ENCODE data around the gene S1PR2.

The S1PR2 gene, protein sequence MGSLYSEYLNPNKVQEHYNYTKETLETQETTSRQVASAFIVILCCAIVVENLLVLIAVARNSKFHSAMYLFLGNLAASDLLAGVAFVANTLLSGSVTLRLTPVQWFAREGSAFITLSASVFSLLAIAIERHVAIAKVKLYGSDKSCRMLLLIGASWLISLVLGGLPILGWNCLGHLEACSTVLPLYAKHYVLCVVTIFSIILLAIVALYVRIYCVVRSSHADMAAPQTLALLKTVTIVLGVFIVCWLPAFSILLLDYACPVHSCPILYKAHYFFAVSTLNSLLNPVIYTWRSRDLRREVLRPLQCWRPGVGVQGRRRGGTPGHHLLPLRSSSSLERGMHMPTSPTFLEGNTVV

GRCh38 chr19:10230861-10231611 lies at the start of gene S1PR2:
S1PR2 (minus strand) TSS chr19:10231331; CDS start chr19:10224905, 6,426 bp downstream.
- DNase-seq = peak; percentile 87

GRCh38 chr19:10279737-10280442 lies 48.8 kb upstream of the S1PR2 start:
- no peak for DNase-seq

GRCh38 chr19:10278935-10279334 lies 47.8 kb upstream of the S1PR2 start:
- no peak for DNase-seq

DNA sequence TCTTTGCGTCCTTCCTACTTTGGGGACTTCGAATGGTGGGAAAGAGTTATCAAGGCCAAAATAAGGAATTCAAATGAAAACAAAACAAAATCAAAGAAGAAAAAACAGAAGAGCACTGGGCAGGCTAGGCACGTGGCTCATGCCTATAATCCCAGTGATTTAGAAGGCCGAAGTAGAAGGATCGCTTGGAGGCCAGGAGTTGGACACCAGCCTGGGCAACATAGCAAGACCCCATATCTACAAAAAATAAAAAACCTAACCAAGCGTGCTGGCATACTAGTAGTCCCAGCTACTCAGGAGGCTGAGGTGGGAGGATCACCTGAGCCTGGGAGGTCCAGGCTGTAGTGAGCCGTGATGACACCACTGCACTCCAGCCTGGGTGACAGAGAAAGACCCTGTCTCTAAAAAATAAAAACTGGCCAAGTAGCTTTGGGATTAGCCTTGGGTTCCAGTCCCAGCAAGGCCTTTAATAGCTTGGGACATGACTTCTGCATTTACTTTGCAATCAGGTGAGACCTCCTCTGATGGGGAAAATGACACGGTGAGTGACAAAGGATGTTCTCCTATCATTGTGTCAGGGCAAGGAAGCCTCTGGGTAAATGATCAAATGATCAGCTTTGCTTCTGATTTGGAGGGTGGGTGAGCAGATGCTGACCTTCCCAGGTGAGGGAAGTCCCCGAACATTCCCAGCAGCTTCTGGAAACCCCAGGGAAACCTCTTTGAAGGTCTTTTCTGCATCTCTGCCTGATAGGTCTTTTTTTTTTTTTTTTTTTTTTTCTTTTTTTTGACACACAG lies 46.9 kb upstream of the S1PR2 start:
- no peak for DNase-seq

- DNase-seq = no peak
Observed at GRCh38 chr19:10274589-10274988, 43.5 kb upstream of the S1PR2 start.

- DNase-seq = peak; percentile 68 to 80
Observed at GRCh38 chr19:10271543-10272086, 40.5 kb upstream of the S1PR2 start.

DNA sequence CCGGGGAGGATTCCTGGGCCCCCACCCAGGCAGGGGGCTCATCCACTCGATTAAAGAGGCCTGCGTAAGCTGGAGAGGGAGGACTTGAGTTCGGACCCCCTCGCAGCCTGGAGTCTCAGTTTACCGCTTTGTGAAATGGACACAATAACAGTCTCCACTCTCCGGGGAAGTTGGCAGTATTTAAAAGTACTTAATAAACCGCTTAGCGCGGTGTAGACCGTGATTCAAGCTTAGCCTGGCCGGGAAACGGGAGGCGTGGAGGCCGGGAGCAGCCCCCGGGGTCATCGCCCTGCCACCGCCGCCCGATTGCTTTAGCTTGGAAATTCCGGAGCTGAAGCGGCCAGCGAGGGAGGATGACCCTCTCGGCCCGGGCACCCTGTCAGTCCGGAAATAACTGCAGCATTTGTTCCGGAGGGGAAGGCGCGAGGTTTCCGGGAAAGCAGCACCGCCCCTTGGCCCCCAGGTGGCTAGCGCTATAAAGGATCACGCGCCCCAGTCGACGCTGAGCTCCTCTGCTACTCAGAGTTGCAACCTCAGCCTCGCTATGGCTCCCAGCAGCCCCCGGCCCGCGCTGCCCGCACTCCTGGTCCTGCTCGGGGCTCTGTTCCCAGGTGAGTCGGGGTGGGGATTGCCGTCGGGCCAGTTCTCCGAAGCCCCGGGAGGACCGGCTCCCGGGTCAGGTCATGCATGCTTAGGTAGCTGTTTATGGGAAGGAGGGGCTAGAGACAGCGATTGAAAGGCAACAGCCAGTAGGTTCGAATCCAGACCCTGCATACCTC lies 39.7 kb upstream of the S1PR2 start, which contains the start of gene ICAM1:
Gene ICAM1, plus strand, starts transcription at position 505 of the 779 bp plus-strand sequence. Its CDS starts 40 bp downstream, at position 545.
- peak; percentile 82 to 88 for DNase-seq

- DNase-seq = peak; percentile 78 to 88
Observed at GRCh38 chr19:10270180-10270615, 39.1 kb upstream of the S1PR2 start.

- peak; percentile 88 to 90 for DNase-seq
Observed at GRCh38 chr19:10269333-10270179, 38.4 kb upstream of the S1PR2 start.

GRCh38 chr19:10268071-10268470 lies 36.9 kb upstream of the S1PR2 start:
- DNase-seq = no peak

DNA sequence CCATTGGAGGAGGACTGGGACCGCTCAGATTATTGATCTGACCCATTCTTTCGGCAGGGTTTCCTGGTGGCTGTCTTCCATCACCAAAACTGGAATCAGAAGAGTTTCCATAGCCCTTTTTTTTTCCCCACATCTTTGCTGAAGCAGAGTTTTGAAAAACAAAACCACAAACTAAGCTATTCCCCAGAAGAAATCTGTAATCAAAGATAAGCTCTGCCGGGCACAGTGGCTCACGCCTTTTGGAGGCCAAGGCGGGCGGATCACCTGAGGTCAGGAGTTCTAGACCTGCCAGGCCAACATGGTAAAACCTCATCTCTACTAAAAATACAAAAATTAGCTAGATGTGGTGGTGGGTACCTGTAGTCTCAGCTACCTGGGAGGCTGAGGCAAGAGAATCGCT lies 35.6 kb upstream of the S1PR2 start:
- no peak for DNase-seq

DNA sequence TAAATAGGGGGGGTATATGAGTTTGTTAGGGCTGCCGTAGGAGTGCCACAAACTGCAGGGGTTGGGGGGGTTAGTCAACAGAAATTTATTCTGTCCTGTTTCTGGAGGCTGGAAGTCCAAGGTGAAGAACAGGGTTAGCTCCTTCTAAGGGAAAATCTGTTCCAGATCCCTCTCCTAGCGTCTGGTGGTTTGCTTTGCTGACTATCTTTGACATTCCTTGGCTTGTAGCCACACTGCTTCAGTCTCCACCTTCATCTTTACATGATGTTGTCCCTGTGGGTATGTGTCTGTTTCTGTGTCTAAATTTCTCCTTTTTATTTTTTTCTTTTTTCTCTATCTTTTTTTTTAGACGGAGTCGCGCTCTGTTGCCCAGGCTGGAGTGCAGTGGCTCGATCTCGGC lies 31.6 kb upstream of the S1PR2 start:
- DNase-seq = no peak

DNA sequence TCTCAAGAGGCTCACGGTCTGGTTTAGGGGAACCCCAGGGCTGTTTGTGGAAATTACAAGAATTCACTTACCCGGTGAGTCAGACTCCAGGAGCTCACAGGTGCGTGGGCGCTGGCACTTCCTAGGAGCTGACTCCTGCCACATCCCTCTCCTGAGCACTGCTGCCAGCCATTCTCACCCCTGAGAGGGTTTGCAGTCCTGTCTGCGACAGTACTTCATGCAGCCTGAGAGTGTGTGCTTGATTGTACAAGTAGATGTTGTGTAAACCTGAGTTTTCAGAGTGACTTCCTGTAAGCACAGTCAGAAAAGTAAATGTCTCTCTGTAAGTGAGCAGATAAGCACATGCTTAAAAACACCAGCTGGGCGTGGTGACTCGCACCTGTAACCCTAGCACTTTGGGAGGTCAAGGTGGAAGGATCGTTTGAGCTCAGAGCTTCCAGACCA lies 29.0 kb upstream of the S1PR2 start:
- DNase-seq = no peak

DNA sequence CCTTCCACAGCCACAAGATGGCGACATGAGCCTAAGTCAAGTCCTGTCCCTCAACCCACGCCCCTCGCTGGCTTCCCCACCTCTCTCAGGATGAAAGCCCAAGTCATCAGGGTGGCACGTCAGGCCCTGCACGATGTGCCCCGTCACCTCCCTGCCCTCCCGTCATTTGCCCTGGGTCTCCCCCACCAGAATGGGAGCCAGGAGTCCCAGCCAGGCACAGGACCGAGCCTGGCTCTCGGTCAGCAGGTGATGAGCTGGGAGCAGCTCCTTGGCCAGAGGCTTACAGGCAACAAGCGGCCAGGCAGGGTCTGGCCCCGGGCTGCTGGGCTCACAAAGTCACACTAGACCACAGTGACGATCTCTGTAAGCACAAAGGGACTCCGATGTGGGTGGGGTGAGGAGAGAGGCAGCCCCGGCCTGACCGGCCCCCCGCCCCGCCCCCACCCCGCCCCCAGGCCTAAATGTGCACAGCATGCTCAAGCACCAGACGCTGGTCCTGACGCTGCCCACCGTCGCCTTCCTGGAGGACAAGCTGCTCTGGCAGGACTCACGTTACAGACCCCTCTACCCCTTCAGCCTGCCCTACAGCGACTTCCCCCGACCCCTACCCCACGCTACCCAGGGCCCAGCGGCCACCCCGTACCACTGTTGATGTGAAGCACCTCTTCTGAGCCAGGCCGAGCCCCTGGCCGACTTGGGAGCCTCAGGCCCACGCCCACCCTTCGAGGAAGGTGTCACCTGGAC lies 28.2 kb upstream of the S1PR2 start:
- peak; percentile 90 to 91 for DNase-seq

DNA sequence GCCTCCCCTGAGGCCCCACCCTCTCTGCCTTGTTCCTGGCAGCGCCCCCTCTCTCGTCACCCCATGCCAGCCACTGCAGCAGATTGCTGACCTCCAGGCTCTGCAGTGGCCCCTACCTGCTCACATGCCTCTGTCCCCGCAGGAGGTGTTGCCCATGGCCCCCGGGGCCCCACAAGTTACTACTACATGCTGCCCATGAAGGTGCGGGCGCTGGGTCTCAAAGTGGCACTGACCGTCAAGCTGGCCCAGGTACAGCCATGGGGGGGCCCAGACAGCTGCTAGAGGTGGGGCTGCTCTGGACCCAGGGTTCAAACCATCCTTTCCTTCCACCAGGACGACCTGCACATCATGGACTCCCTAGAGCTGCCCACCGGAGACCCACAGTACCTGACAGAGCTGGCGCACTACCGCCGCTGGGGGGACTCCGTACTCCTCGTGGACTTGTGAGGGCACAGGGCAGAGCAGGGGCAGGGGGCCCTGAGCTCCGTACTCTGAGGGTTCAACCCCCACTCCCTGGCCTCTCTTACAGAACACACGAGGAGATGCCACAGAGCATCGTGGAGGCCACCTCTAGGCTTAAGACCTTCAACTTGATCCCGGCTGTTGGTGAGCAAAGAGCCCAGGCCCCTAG lies 27.1 kb upstream of the S1PR2 start:
- no peak for DNase-seq

GRCh38 chr19:10256970-10257615 lies 26.0 kb upstream of the S1PR2 start:
- DNase-seq = no peak

- no peak for DNase-seq
Observed at GRCh38 chr19:10256551-10256950, 25.4 kb upstream of the S1PR2 start.

GRCh38 chr19:10255358-10255757 lies 24.2 kb upstream of the S1PR2 start:
- no peak for DNase-seq

GRCh38 chr19:10254244-10254643 lies 23.1 kb upstream of the S1PR2 start:
- DNase-seq = no peak

Measured in CD4-positive, alpha-beta T cell treated with Interleukin-1 beta for 1 hour (primary cell).